Heart right ventricle (tissue), 16 donors: ENCODE results near the gene STK4. TPM values are rescaled to one million over a fixed set of nuclear protein-coding genes. Genes with fewer than 3 reads are reported as not detected.

Source experiments
- ATAC-seq, 8 donors: fragments of 200-7000 bp; cut with Tn5 transposase; one replicate each; pipeline ENCODE4 v1.9.1; 2020; ENCODE audit warnings: mild to moderate bottlenecking in 8 of 8, moderate library complexity in 8 of 8, moderate number of reproducible peaks in 1 of 8
- DNase-seq, 2 donors: peaks; one replicate each; pipeline ENCODE4 v3.0.0-alpha.2; 2020
- H3K27ac ChIP-seq, 10 donors: fragments of 200-600 bp; sonication (generic) in 2 of 10; one replicate each; pipeline versions ENCODE4 v1.5.0 to v1.8.0; 2020 to 2022; ENCODE audit warnings: mild to moderate bottlenecking in 3 of 10
- H3K27me3 ChIP-seq, 7 donors: fragments of 200-600 bp; one replicate each; pipeline ENCODE4 v1.8.0; 2021 to 2022; ENCODE audit warnings: mild to moderate bottlenecking in 2 of 7
- H3K36me3 ChIP-seq, 9 donors: fragments of 200-600 bp; sonication (generic) in 1 of 9; one replicate each; pipeline versions ENCODE4 v1.5.0 to v1.8.0; 2020 to 2022; ENCODE audit warnings: mild to moderate bottlenecking in 2 of 9
- H3K4me1 ChIP-seq, 9 donors: fragments of 200-600 bp; sonication (generic) in 1 of 9; one replicate each; pipeline versions ENCODE4 v1.5.0 to v1.8.0; 2020 to 2022; ENCODE audit warnings: mild to moderate bottlenecking in 4 of 9
- H3K4me3 ChIP-seq, 10 donors: fragments of 200-600 bp; sonication (generic) in 2 of 10; one replicate each; pipeline versions ENCODE4 v1.5.0 to v1.8.0; 2020 to 2022; ENCODE audit warnings: mild to moderate bottlenecking in 7 of 10, moderate library complexity in 2 of 10
- H3K9me3 ChIP-seq, 11 donors: fragments of 200-600 bp in 10 of 11; sonication (generic) in 2 of 11; one replicate each; pipeline versions ENCODE4 v1.5.0 to v1.8.0; 2013 to 2022; ENCODE audit warnings: mild to moderate bottlenecking in 2 of 11, control low read depth in 1 of 11, moderate library complexity in 1 of 11
- CTCF ChIP-seq, 9 donors: fragments of 200-600 bp; sonication (generic) in 2 of 9; IDR thresholded peaks; one replicate each; pipeline versions ENCODE4 v1.5.0 to v1.8.0; 2021 to 2022; ENCODE audit warnings: antibody characterized with exemption in 9 of 9, mild to moderate bottlenecking in 5 of 9, moderate library complexity in 1 of 9
- WGBS, 2 donors: extraction: QIAGEN DNeasy Blood & Tissue Kit; methylation state at CpG; one replicate each; pipeline ENCODE4 v1.1.7; 2013; ENCODE audit warnings: inconsistent platforms in 1 of 2; 5-methylcytosine and 5-hydroxymethylcytosine counted together
- intact Hi-C, 10 donors: fragments of 100-400 bp; cut with DNase I; formaldehyde crosslinking; loops; one replicate each; pipeline versions ENCODE4 v1.11.1 to v1.14.2; 2022
- polyA plus RNA-seq, 2 donors: library from polyadenylated mRNA; stranded (reverse); fragments of 200-250 nt; gene quantifications; one replicate each; pipeline ENCODE4 v1.2.3, GENCODE V29; 2013
- total RNA-seq, 10 donors: library from RNA; stranded (reverse); fragmentation: NEBNext Ultra II Directional in 3 of 10; extraction: Animal tissue kit (Norgen Biotek cat#: 25700) in 3 of 10; gene quantifications; one replicate each; pipeline versions ENCODE4 v1.2.1 to v1.2.4, GENCODE V29; 2021 to 2023
- donor health status: Arrhythmogenic right ventricular cardiomyopathy.
- donor health status: ischemic (EF 13 %, LVEDD 7.1; RV severe dilation, severe dysfunction).
- donor health status: healthy with polysubstance abuse.
- donor health status: DM: no; HTN: yes; CAD: no.
- donor health status: DM: no; HTN: no; CAD: no.
- donor health status: ischemic (EF 25% LVEDD 6.9; RV normal size, moderate dysfunction).
- donor health status: ischemic (EF 25% LVEDD 5.7; RV mildly dilated, moderate dysfunction).
- donor health status: healthy.
- donor health status: DM: yes; HTN: yes; CAD: no.
- donor health status: Ischemic cardiomyopathy.
- donor health status: ischemic (EF 35%, LVEDD 5.7; RV mildly dilated, moderate dysfunction).
- donor health status: nonischemic (EF 11% LVEDD 7.7; RV severe dilation, severe dysfunction).
- donor health status: DM: yes; HTN: yes; CAD: no.
- donor health status: PGD.
- donor health status: ischemic (EF 29% LVEDD 5.4; RV normal size, mild dysfunction).
- donor health status: nonischemic (EF 23%, LVEDD 6.1; RV moderate dilation, normal function).

The STK4 gene
- total and polyA plus RNA-seq, 12 donors: 3.7 to 18.1 (median 8.1) TPM

GRCh38 chr20:45028424-45029136 lies 62.3 kb downstream of the STK4 start:
- DNase-seq (no peak), ATAC-seq (no peak)
- no peak for TF ChIP-seq CTCF (IDR thresholded peaks at IDR 0.05)
- no peak overlapping the region for H3K4me3 ChIP-seq
- WGBS, 2 donors: 93 to 94% methylated on average over 6 of the region's 6 CpGs
- H3K9me3 ChIP-seq: no peaks in the 10 kb centered on the region
- H3K36me3 ChIP-seq: peaks cover 0 to 92% (median 13%) of the 10 kb centered on the region in 9 donors
- H3K4me1 ChIP-seq: no peaks in the 10 kb centered on the region
- intact Hi-C loops: no loop called here
- no peak overlapping the region for H3K27ac ChIP-seq
- no peaks in the 10 kb centered on the region for H3K27me3 ChIP-seq

GRCh38 chr20:45029884-45030283 lies 63.6 kb downstream of the STK4 start:
- DNase-seq (no peak), ATAC-seq (no peak)
- intact Hi-C loops: no loop called here

GRCh38 chr20:45032276-45032675 lies 66.0 kb downstream of the STK4 start:
- Histone ChIP-seq H3K27me3 (no peaks in the 10 kb centered on the region), H3K4me1 (peaks cover 0 to 11% (median 5%) of the 10 kb centered on the region in 9 donors), H3K27ac (no peak overlapping the region), H3K9me3 (no peaks in the 10 kb centered on the region), H3K4me3 (no peak overlapping the region), H3K36me3 (peaks cover 0 to 55% (median 0%) of the 10 kb centered on the region in 9 donors)
- DNase-seq (no peak), ATAC-seq (no peak)
- WGBS, 2 donors: 86 to 90% methylated on average over 2 of the region's 2 CpGs
- TF ChIP-seq CTCF (IDR thresholded peaks at IDR 0.05): no peak
- intact Hi-C loops: no loop called here

More at GRCh38 chr20:45029884-45030283, 63.6 kb downstream of the STK4 start:
- 95 to 97% methylated on average over 3 of the region's 3 CpGs for WGBS, 2 donors
- H3K27me3 ChIP-seq: no peaks in the 10 kb centered on the region
- no peaks in the 10 kb centered on the region for H3K9me3 ChIP-seq
- H3K4me3 ChIP-seq: no peak overlapping the region
- peaks cover 0 to 79% (median 9%) of the 10 kb centered on the region in 9 donors for H3K36me3 ChIP-seq
- no peak for TF ChIP-seq CTCF (IDR thresholded peaks at IDR 0.05)
- H3K4me1 ChIP-seq: no peaks in the 10 kb centered on the region
- H3K27ac ChIP-seq: no peak overlapping the region

- intact Hi-C loops: no loop called here
- TF ChIP-seq CTCF (IDR thresholded peaks at IDR 0.05): no peak
- no peaks in the 10 kb centered on the region for H3K9me3 ChIP-seq
- 90% methylated on average over 3 of the region's 3 CpGs for WGBS, 2 donors
- H3K36me3 ChIP-seq: peaks cover 0 to 52% (median 0%) of the 10 kb centered on the region in 9 donors
- no peaks in the 10 kb centered on the region for H3K27me3 ChIP-seq
- peaks cover 0 to 16% (median 10%) of the 10 kb centered on the region in 9 donors for H3K4me1 ChIP-seq
- H3K27ac ChIP-seq: no peak overlapping the region
- H3K4me3 ChIP-seq: no peak overlapping the region
- DNase-seq (no peak), ATAC-seq (no peak)
These were observed 66.5 kb downstream of the STK4 start for GRCh38 chr20:45032781-45033180.
